ENCODE results near the gene CDH5.

GRCh38 chr16:66447491-66447890 lies 81.0 kb downstream of the CDH5 start:
- no peak for TF ChIP-seq ZNF274 (IDR thresholded peaks at IDR 0.05; ENCODE audit: borderline replicate concordance, extremely low read depth, low read length)
- TF ChIP-seq TAF1 (IDR thresholded peaks at IDR 0.05; ENCODE audit: low read depth, low read length): no peak
- no peak for TF ChIP-seq CTCF (IDR thresholded peaks at IDR 0.05; ENCODE audit: control extremely low read depth in 1 of 3, insufficient read depth in 1 of 3, low read depth in 1 of 3, low read length in 3 of 3)
- TF ChIP-seq SAP30 (IDR thresholded peaks at IDR 0.05; ENCODE audit: insufficient read depth, insufficient replicate concordance, low read length): no peak
- TF ChIP-seq KDM5A (IDR thresholded peaks at IDR 0.05; ENCODE audit: low read length): no peak
- TF ChIP-seq POLR2A (IDR thresholded peaks at IDR 0.05; ENCODE audit: control extremely low read depth in 1 of 2, low read depth in 2 of 2, low read length in 2 of 2): no peak
- no peak for TF ChIP-seq SP1 (IDR thresholded peaks at IDR 0.05; ENCODE audit: low read depth, low read length)
- no peak for TF ChIP-seq RBBP5 (IDR thresholded peaks at IDR 0.05; ENCODE audit: borderline replicate concordance, low read depth, low read length)
- no peak for TF ChIP-seq POLR2AphosphoS5 (IDR thresholded peaks at IDR 0.05; ENCODE audit: low read depth, low read length)
- TF ChIP-seq TCF12 (IDR thresholded peaks at IDR 0.05; ENCODE audit: low read depth, low read length): no peak
- no peak for TF ChIP-seq BCL11A (IDR thresholded peaks at IDR 0.05; ENCODE audit: low read depth in 2 of 2, low read length in 2 of 2)
- no peak for TF ChIP-seq MAX (IDR thresholded peaks at IDR 0.05)
- TF ChIP-seq CREB1 (IDR thresholded peaks at IDR 0.05): no peak
